Measurements from ENCODE around the gene TMCC2. TPM values are rescaled to one million over a fixed set of nuclear protein-coding genes. Genes with fewer than 3 reads are reported as not detected.

The TMCC2 gene
- total RNA-seq, 1 experiment from 2014 or later = 3.1 TPM

GRCh38 chr1:205226868-205227583, 720 bp upstream of the TMCC2 start:
- POLR2A ChIA-PET = no interaction called here
- Histone ChIP-seq H3K4me3 (ENCODE audit: low read depth in 2 of 2, low read length in 2 of 2) (peak overlapping the region; percentile 70 to 74), H3K4me1 (ENCODE audit: control insufficient read depth, insufficient read depth, low read length) (peaks cover 9% of the 10 kb centered on the region), H3K36me3 (ENCODE audit: control insufficient read depth, insufficient read depth, low read length) (no peaks in the 10 kb centered on the region), H3K27me3 (ENCODE audit: control insufficient read depth, insufficient read depth, low read length) (no peaks in the 10 kb centered on the region; the same call in 1 of the 2 replicates), H3K27ac (ENCODE audit: low read length) (peak overlapping the region; percentile 65; the same call in 1 of the 2 replicates), H3K9me3 (ENCODE audit: control insufficient read depth, insufficient read depth, low read depth, low read length) (no peaks in the 10 kb centered on the region)
- CTCF ChIA-PET = no interaction called here
- in situ Hi-C loops (cut with HindIII; ENCODE audit: low pct_unique_long_range_greater_than_20kb, low sequenced_read_pairs) = no loop called here
- BruUV-seq (replicated peaks) = no TSS peak
- intact Hi-C loops (cut with micrococcal nuclease; ENCODE audit: unreplicated experiment) = loop anchor here (5.0 kb wide), 1 partner anchor 105 kb away; the partner anchor contains the start of gene RBBP5
- ATAC-seq (no peak), DNase-seq (ENCODE audit: low read depth, low spot score) (no peak)
- no peak for TF ChIP-seq REST (IDR thresholded peaks at IDR 0.05; ENCODE audit: insufficient read depth in 1 of 2, low read depth in 2 of 2, low read length in 1 of 2)

GRCh38 chr1:205228093-205228521, 361 bp downstream of the TMCC2 start:
- ChIA-PET CTCF (interaction anchor here (0.7 to 3.0 kb wide), 4 partner anchors 27 to 126 kb away, joined by 3 to 28 read pairs (median 11); no protein-coding TSS in a partner anchor), POLR2A (interaction anchor here (0.6 to 0.7 kb wide), 2 partner anchors 55 to 670 kb away, joined by 8 to 11 read pairs; no protein-coding TSS in a partner anchor)
- H3K4me1 ChIP-seq (ENCODE audit: control insufficient read depth, insufficient read depth, low read length) = peaks cover 9% of the 10 kb centered on the region
- in situ Hi-C loops (cut with HindIII; ENCODE audit: low pct_unique_long_range_greater_than_20kb, low sequenced_read_pairs) (no loop called here), intact Hi-C loops (cut with micrococcal nuclease; ENCODE audit: unreplicated experiment) (loop anchor here (5.0 kb wide), 1 partner anchor 106 kb away; the partner anchor contains the start of gene RBBP5)
- no peak for DNase-seq (ENCODE audit: low read depth, low spot score)
- no peaks in the 10 kb centered on the region for H3K36me3 ChIP-seq (ENCODE audit: control insufficient read depth, insufficient read depth, low read length)
- peak overlapping the region; percentile 59 to 70 for H3K4me3 ChIP-seq (ENCODE audit: low read depth in 2 of 2, low read length in 2 of 2)
- no peak for TF ChIP-seq TCF7L2 (IDR thresholded peaks at IDR 0.05; ENCODE audit: low read depth, low read length)
- no peak for TF ChIP-seq CTCF (IDR thresholded peaks at IDR 0.05)
- TF ChIP-seq POLR2AphosphoS5 (IDR thresholded peaks at IDR 0.05; ENCODE audit: low read depth, low read length) = no peak
- no peak for TF ChIP-seq SIN3A (IDR thresholded peaks at IDR 0.05; ENCODE audit: borderline replicate concordance, insufficient read depth, low read depth, low read length)
- no peak for TF ChIP-seq REST (IDR thresholded peaks at IDR 0.05; ENCODE audit: insufficient read depth in 1 of 2, low read depth in 2 of 2, low read length in 1 of 2)
- H3K27me3 ChIP-seq (ENCODE audit: control insufficient read depth, insufficient read depth, low read length) = no peaks in the 10 kb centered on the region; the same call in 1 of the 2 replicates
- H3K27ac ChIP-seq (ENCODE audit: low read length) = no peak overlapping the region
- ATAC-seq = peak; percentile 77
- H3K9me3 ChIP-seq (ENCODE audit: control insufficient read depth, insufficient read depth, low read depth, low read length) = no peaks in the 10 kb centered on the region
- no TSS peak for BruUV-seq (replicated peaks)
